WTC11 (cell line): ENCODE measurements around the gene FANCE. TPM values are rescaled to one million over a fixed set of nuclear protein-coding genes. Genes with fewer than 3 reads are reported as not detected.

Experiments
- ATAC-seq: fragments of 200-7000 bp; cut with Tn5 transposase; 2 replicates; pipeline ENCODE4 v1.10.0; 2021; ENCODE audit warnings: mild to moderate bottlenecking, moderate library complexity
- CTCF ChIA-PET: fragments of 300-600 bp; sonication (Branson Sonifier 250); formaldehyde crosslinking; loops from one replicate; lab custom pipeline; 2021; ENCODE audit warnings: antibody characterized with exemption; lab: Charles Lee
- POLR2A ChIA-PET: fragments of 350-600 bp; sonication (Branson Sonifier 250); formaldehyde crosslinking; loops from one replicate; lab custom pipeline; 2021; ENCODE audit warnings: antibody characterized with exemption; lab: Charles Lee
- DNase-seq: peaks from one replicate; pipeline ENCODE4 v3.0.0; 2021; ENCODE audit warnings: low spot score
- H3K27ac Mint-ChIP-seq: 2 replicates; pipeline ENCODE4 v1.8.0; 2021; ENCODE audit warnings: mixed read lengths
- H3K27me3 Mint-ChIP-seq: 2 replicates; pipeline ENCODE4 v1.8.0; 2021; ENCODE audit warnings: low read depth, mild to moderate bottlenecking, moderate library complexity, mixed read lengths
- H3K36me3 Mint-ChIP-seq: 2 replicates; pipeline ENCODE4 v1.8.0; 2021; ENCODE audit warnings: mixed read lengths
- H3K4me1 Mint-ChIP-seq: 2 replicates; pipeline ENCODE4 v1.8.0; 2022; ENCODE audit warnings: mixed read lengths
- H3K4me3 Mint-ChIP-seq: 2 replicates; pipeline ENCODE4 v1.8.0; 2021; ENCODE audit warnings: mild to moderate bottlenecking, moderate library complexity, mixed read lengths
- H3K9me3 Mint-ChIP-seq: 2 replicates; pipeline ENCODE4 v1.8.0; 2021; ENCODE audit warnings: mixed read lengths
- AFF4 ChIP-seq: sonication (generic); formaldehyde crosslinking; IDR thresholded peaks from 2 replicates; pipeline ENCODE4 v1.8.1; 2023; ENCODE audit warnings: mild to moderate bottlenecking, missing genetic modification reagents, borderline replicate concordance
- AR ChIP-seq: fragments of 250-450 bp; sonication (Bioruptor Pico); IDR thresholded peaks from 2 replicates; pipeline ENCODE4 v1.9.0; 2021; ENCODE audit warnings: mild to moderate bottlenecking
- CREM ChIP-seq: sonication (generic); formaldehyde crosslinking; IDR thresholded peaks from 2 replicates; pipeline ENCODE4 v1.8.1; 2022; ENCODE audit warnings: mild to moderate bottlenecking, missing genetic modification reagents, moderate library complexity
- E2F1 ChIP-seq: sonication (generic); formaldehyde crosslinking; IDR thresholded peaks from 2 replicates; pipeline ENCODE4 v1.8.0; 2022; ENCODE audit warnings: mild to moderate bottlenecking, missing genetic modification reagents
- E2F4 ChIP-seq: sonication (generic); formaldehyde crosslinking; IDR thresholded peaks from 2 replicates; pipeline ENCODE4 v1.8.1; 2022; ENCODE audit warnings: low read depth, mild to moderate bottlenecking, moderate library complexity, missing genetic modification reagents, borderline replicate concordance
- ESRRA ChIP-seq: sonication (generic); formaldehyde crosslinking; IDR thresholded peaks from 2 replicates; pipeline ENCODE4 v1.8.1; 2022; ENCODE audit warnings: mild to moderate bottlenecking, missing genetic modification reagents, borderline replicate concordance
- HMGA2 ChIP-seq: fragments of 250-450 bp; sonication (Bioruptor Pico); IDR thresholded peaks from 2 replicates; pipeline ENCODE4 v1.4.0; 2021; ENCODE audit warnings: mild to moderate bottlenecking, moderate library complexity
- IRF1 ChIP-seq: sonication (generic); formaldehyde crosslinking; IDR thresholded peaks from 2 replicates; pipeline ENCODE4 v1.8.0; 2023; ENCODE audit warnings: missing genetic modification reagents
- MAX ChIP-seq: sonication (generic); formaldehyde crosslinking; IDR thresholded peaks from 2 replicates; pipeline ENCODE4 v1.8.0; 2022; ENCODE audit warnings: mild to moderate bottlenecking, missing genetic modification reagents
- NR2C2 ChIP-seq: sonication (generic); formaldehyde crosslinking; IDR thresholded peaks from 2 replicates; pipeline ENCODE4 v1.8.0; 2022; ENCODE audit warnings: mild to moderate bottlenecking, missing genetic modification reagents
- RELA ChIP-seq: sonication (generic); formaldehyde crosslinking; IDR thresholded peaks from 2 replicates; pipeline ENCODE4 v1.8.1; 2022; ENCODE audit warnings: missing genetic modification reagents, mild to moderate bottlenecking, borderline replicate concordance
- TEAD1 ChIP-seq: sonication (generic); formaldehyde crosslinking; IDR thresholded peaks from 2 replicates; pipeline ENCODE4 v1.8.0; 2022; ENCODE audit warnings: mild to moderate bottlenecking, missing genetic modification reagents
- ZNF219 ChIP-seq: sonication (generic); formaldehyde crosslinking; IDR thresholded peaks from 2 replicates; pipeline ENCODE4 v1.8.0; 2023; ENCODE audit warnings: missing genetic modification reagents, mild to moderate bottlenecking, borderline replicate concordance
- ZNF263 ChIP-seq: sonication (generic); formaldehyde crosslinking; IDR thresholded peaks from 2 replicates; pipeline ENCODE4 v1.8.1; 2022; ENCODE audit warnings: low read depth, mild to moderate bottlenecking, moderate library complexity, missing genetic modification reagents
- ZNF281 ChIP-seq: sonication (generic); formaldehyde crosslinking; IDR thresholded peaks from 2 replicates; pipeline ENCODE4 v1.8.0; 2023; ENCODE audit warnings: mild to moderate bottlenecking, missing genetic modification reagents
- ZNF416 ChIP-seq: fragments of 250-450 bp; sonication (Bioruptor Pico); IDR thresholded peaks from 2 replicates; pipeline ENCODE4 v1.9.0; 2021; ENCODE audit warnings: mild to moderate bottlenecking, inconsistent platforms
- total RNA-seq: library from RNA; stranded (reverse); gene quantifications from 3 replicates; pipeline ENCODE4 v1.2.3, GENCODE V29; 2021

Gene FANCE
- total RNA-seq, 1 experiment from 2014 or later = 22.3 TPM

- CTCF ChIA-PET = interaction anchor here (0.6 to 2.5 kb wide), 11 partner anchors 9 to 123 kb away, joined by 3 to 38 read pairs (median 3); partner anchors contain the start of genes FANCE and PPARD
- peaks cover 19% of the 10 kb centered on the region for H3K4me1 Mint-ChIP-seq
- H3K27ac Mint-ChIP-seq = no peak overlapping the region
- no peak for DNase-seq
- TF ChIP-seq ZNF416 (no peak), HMGA2 (CRISPR knock-in tag) (no peak), IRF1 (CRISPR knock-in tag) (no peak), ZNF281 (no peak), NR2C2 (CRISPR knock-in tag) (no peak), ZNF219 (CRISPR knock-in tag) (no peak), AFF4 (CRISPR knock-in tag) (no peak), ZNF263 (CRISPR knock-in tag) (no peak), CREM (CRISPR knock-in tag) (no peak), E2F1 (CRISPR knock-in tag) (no peak), TEAD1 (CRISPR knock-in tag) (no peak), ESRRA (CRISPR knock-in tag) (no peak)
- H3K27me3 Mint-ChIP-seq = no peaks in the 10 kb centered on the region
- H3K9me3 Mint-ChIP-seq = no peaks in the 10 kb centered on the region
- H3K4me3 Mint-ChIP-seq = no peak overlapping the region
- POLR2A ChIA-PET = interaction anchor here (0.9 kb wide), 1 partner anchor 33 kb away, joined by 3 read pairs; the partner anchor contains the start of gene FANCE
- peak; percentile 76 for ATAC-seq
- H3K36me3 Mint-ChIP-seq = peaks cover under 1% of the 10 kb centered on the region; the same call in 1 of the 2 replicates
These were observed 32.7 kb upstream of the FANCE start for GRCh38 chr6:35419417-35419816.

- ChIA-PET CTCF (interaction anchor here (0.6 to 2.5 kb wide), 10 partner anchors 10 to 124 kb away, joined by 3 to 38 read pairs (median 3); partner anchors contain the start of genes FANCE and PPARD), POLR2A (interaction anchor here (0.8 to 0.9 kb wide), 2 partner anchors 32 to 78 kb away, joined by 3 read pairs; partner anchors contain the start of genes FANCE and PPARD)
- Mint-ChIP-seq H3K36me3 (peaks cover 5% of the 10 kb centered on the region; the same call in 1 of the 2 replicates), H3K27me3 (no peaks in the 10 kb centered on the region), H3K4me1 (peaks cover 18% of the 10 kb centered on the region), H3K4me3 (no peak overlapping the region), H3K9me3 (no peaks in the 10 kb centered on the region), H3K27ac (no peak overlapping the region)
- ATAC-seq (no peak), DNase-seq (no peak)
- TF ChIP-seq E2F4 (CRISPR knock-in tag) = no peak
- no peak for TF ChIP-seq AR
- TF ChIP-seq MAX (CRISPR knock-in tag) = no peak
- no peak for TF ChIP-seq RELA (CRISPR knock-in tag)
These were observed 32.2 kb upstream of the FANCE start for GRCh38 chr6:35419961-35420360.
